SU-DHL-6 (cell line): ENCODE results near the gene MAP3K1.

Experiments
- H2AFZ ChIP-seq: fragments of 200-600 bp; sonication (generic); 2 replicates; pipeline ENCODE4 v1.6.1; 2014; ENCODE audit warnings: low read depth, mild to moderate bottlenecking, moderate library complexity, mixed read lengths, antibody characterized with exemption, low read length; ENCODE audit not compliant: severe bottlenecking
- H3F3A ChIP-seq: fragments of 200-600 bp; shearing (Covaris generic); 2 replicates; pipeline ENCODE4 v1.6.0; 2016; ENCODE audit warnings: antibody characterized with exemption, mild to moderate bottlenecking; ENCODE audit not compliant: insufficient read depth
- H3K27ac ChIP-seq: fragments of 200-600 bp; sonication (generic); 2 replicates; pipeline ENCODE4 v1.5.1; 2016; ENCODE audit warnings: low read depth, mild to moderate bottlenecking, low read length, moderate library complexity, mixed read lengths
- H3K27me3 ChIP-seq: fragments of 200-600 bp; sonication (generic), shearing (Covaris generic); 2 replicates; pipeline ENCODE4 v1.6.0; 2014; ENCODE audit warnings: mild to moderate bottlenecking, low read length
- H3K36me3 ChIP-seq: fragments of 200-600 bp; sonication (generic); 2 replicates; pipeline ENCODE4 v1.6.1; 2014; ENCODE audit warnings: mild to moderate bottlenecking, low read length, mixed read lengths
- H3K4me2 ChIP-seq: fragments of 300-600, 200-600 bp; shearing (Covaris generic), sonication (generic); 2 replicates; pipeline ENCODE4 v1.6.0; 2014; ENCODE audit warnings: low read length, low read depth, mild to moderate bottlenecking; ENCODE audit not compliant: poor library complexity, severe bottlenecking
- H3K4me3 ChIP-seq: fragments of 200-600 bp; sonication (generic); 2 replicates; pipeline ENCODE4 v1.5.1; 2014; ENCODE audit warnings: antibody characterized with exemption, low read length, mild to moderate bottlenecking, mixed read lengths; ENCODE audit not compliant: insufficient read depth, poor library complexity, severe bottlenecking
- H3K79me2 ChIP-seq: fragments of 200-600 bp; sonication (generic); 2 replicates; pipeline ENCODE4 v1.6.1; 2014; ENCODE audit warnings: mild to moderate bottlenecking, low read length, moderate library complexity; ENCODE audit not compliant: insufficient read depth
- H3K9ac ChIP-seq: fragments of 200-600 bp; sonication (generic); 2 replicates; pipeline ENCODE4 v1.7.0; 2014; ENCODE audit warnings: mild to moderate bottlenecking, low read length
- H3K9me2 ChIP-seq: fragments of 200-600 bp; sonication (generic); replicated peaks from 2 replicates; pipeline ENCODE4 v1.6.1; 2014; ENCODE audit warnings: low read length; ENCODE audit not compliant: insufficient read depth
- H3K9me3 ChIP-seq: fragments of 200-600 bp; sonication (generic); 2 replicates; pipeline ENCODE4 v1.6.1; 2014; ENCODE audit warnings: low read length, mixed read lengths; ENCODE audit not compliant: insufficient read depth
- H4K20me1 ChIP-seq: fragments of 200-600 bp; sonication (generic); 2 replicates; pipeline ENCODE4 v1.6.1; 2014; ENCODE audit warnings: low read depth, mild to moderate bottlenecking, antibody characterized with exemption, low read length, moderate library complexity, mixed read lengths
- EZH2phosphoT487 ChIP-seq: fragments of 200-600 bp; sonication (generic), shearing (Covaris generic); conservative IDR thresholded peaks from 2 replicates; pipeline ENCODE4 v1.6.1; 2018; ENCODE audit warnings: mild to moderate bottlenecking, antibody characterized with exemption, low read length, moderate library complexity, mixed read lengths
- TF ChIP-seq, protein P1 (sequence below): fragments of 200-600 bp; sonication (generic); IDR thresholded peaks from one replicate; pipeline ENCODE4 v1.5.1; 2017; ENCODE audit warnings: antibody characterized with exemption, mild to moderate bottlenecking, low read length, moderate library complexity; ENCODE audit not compliant: insufficient read depth, poor library complexity, severe bottlenecking

MAP3K1 gene

DNA sequence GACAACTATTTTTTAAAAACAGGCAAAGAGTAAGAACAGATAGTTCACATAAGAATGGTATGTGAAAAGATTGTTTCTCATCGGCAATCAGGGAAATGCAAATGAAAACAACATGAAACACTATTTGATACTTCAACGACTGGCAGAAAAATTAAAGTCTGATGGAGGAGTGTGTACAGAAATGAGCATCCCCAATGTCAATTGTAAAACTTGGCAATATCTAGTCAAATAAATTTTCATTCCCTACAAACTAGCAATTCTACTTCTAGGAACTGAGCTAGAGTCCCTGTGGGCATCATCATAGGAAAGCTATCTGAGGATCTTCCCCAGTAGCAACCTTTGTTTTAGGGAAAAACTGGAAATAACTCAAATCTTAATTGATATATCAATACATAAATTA, 29.0 kb upstream of the MAP3K1 start:
- Histone ChIP-seq H4K20me1 (no peaks in the 10 kb centered on the region), H3K4me2 (no peak overlapping the region), H3K27me3 (no peaks in the 10 kb centered on the region), H3K27ac (no peak overlapping the region), H3K9me3 (no peaks in the 10 kb centered on the region), H3K9ac (no peak overlapping the region), H3K36me3 (no peaks in the 10 kb centered on the region), H2AFZ (no peak overlapping the region), H3K79me2 (no peaks in the 10 kb centered on the region), H3K4me3 (no peak overlapping the region), H3K9me2 (no peaks in the 10 kb centered on the region), H3F3A (no peaks in the 10 kb centered on the region)
- TF ChIP-seq EZH2phosphoT487, result no peak
- TF ChIP-seq, protein P1, sequence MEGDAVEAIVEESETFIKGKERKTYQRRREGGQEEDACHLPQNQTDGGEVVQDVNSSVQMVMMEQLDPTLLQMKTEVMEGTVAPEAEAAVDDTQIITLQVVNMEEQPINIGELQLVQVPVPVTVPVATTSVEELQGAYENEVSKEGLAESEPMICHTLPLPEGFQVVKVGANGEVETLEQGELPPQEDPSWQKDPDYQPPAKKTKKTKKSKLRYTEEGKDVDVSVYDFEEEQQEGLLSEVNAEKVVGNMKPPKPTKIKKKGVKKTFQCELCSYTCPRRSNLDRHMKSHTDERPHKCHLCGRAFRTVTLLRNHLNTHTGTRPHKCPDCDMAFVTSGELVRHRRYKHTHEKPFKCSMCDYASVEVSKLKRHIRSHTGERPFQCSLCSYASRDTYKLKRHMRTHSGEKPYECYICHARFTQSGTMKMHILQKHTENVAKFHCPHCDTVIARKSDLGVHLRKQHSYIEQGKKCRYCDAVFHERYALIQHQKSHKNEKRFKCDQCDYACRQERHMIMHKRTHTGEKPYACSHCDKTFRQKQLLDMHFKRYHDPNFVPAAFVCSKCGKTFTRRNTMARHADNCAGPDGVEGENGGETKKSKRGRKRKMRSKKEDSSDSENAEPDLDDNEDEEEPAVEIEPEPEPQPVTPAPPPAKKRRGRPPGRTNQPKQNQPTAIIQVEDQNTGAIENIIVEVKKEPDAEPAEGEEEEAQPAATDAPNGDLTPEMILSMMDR, result no peak

DNA sequence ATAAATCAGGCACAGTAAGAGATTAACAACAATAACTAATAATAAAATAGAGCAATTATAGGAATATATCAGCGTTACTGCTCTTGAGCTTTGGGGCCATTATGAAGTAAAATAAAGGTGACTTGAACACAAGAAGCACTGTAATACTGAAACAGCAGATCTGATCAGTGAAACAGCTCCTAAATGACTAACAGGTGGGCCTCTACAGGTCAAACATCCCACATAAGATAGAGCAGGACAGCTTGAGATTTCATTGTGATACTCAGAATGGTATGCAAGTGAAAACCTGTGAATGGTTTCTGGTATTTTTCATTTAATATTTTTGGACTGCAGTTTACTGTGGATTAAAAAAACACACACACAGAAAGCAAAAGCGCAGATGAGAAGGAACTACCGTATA, 24.0 kb upstream of the MAP3K1 start:
- no peaks in the 10 kb centered on the region for H3K27me3 ChIP-seq

DNA sequence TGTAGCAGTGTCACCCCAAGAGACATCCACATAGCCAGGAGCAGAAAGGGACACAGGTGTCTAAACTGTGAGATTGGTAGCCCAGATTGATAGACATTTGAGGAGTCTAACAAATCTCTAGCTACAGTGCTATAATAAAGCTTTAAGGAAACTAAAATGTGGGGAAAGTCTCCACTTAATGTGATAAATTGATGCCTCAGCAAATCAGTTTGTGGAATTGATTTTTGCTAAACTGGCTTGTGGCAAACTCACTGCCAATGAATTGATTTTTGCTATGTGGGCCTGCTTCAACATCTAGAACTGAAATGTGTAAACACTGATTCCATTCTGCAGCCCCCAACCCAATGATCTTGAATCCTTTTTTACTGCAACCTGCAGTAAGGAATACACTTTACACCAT, 16.8 kb upstream of the MAP3K1 start:
- no peaks in the 10 kb centered on the region for H3K79me2 ChIP-seq
- TF ChIP-seq, protein P1, result no peak
- TF ChIP-seq EZH2phosphoT487, result no peak
- H4K20me1 ChIP-seq, result no peaks in the 10 kb centered on the region
- no peaks in the 10 kb centered on the region for H3K9me2 ChIP-seq
- H3K27ac ChIP-seq, result no peak overlapping the region
- H3K4me3 ChIP-seq, result no peak overlapping the region
- no peak overlapping the region for H3K9ac ChIP-seq
- no peaks in the 10 kb centered on the region for H3F3A ChIP-seq
- no peak overlapping the region for H2AFZ ChIP-seq
- H3K36me3 ChIP-seq, result no peaks in the 10 kb centered on the region
- no peak overlapping the region for H3K4me2 ChIP-seq
- no peaks in the 10 kb centered on the region for H3K9me3 ChIP-seq
- no peaks in the 10 kb centered on the region; the same call in 1 of the 2 replicates for H3K27me3 ChIP-seq

More for the DNA sequence above, 24.0 kb upstream of the MAP3K1 start:
- no peak overlapping the region for H3K4me3 ChIP-seq
- no peaks in the 10 kb centered on the region for H3K9me3 ChIP-seq
- H3K4me2 ChIP-seq, result no peak overlapping the region
- H3F3A ChIP-seq, result no peaks in the 10 kb centered on the region
- no peaks in the 10 kb centered on the region for H3K79me2 ChIP-seq
- no peaks in the 10 kb centered on the region for H4K20me1 ChIP-seq
- no peak overlapping the region for H3K27ac ChIP-seq
- no peaks in the 10 kb centered on the region for H3K9me2 ChIP-seq
- no peak for TF ChIP-seq EZH2phosphoT487
- TF ChIP-seq, protein P1, result no peak
- no peak overlapping the region for H2AFZ ChIP-seq
- no peak overlapping the region for H3K9ac ChIP-seq
- H3K36me3 ChIP-seq, result no peaks in the 10 kb centered on the region
